BJ (cell line): Measurements from ENCODE around the gene XRCC3. TPM values are rescaled to one million over a fixed set of nuclear protein-coding genes. Genes with fewer than 3 reads are reported as not detected.

Experiments
- CTCF ChIA-PET: fragments of 350-600 bp; formaldehyde crosslinking; extraction: SDS; loops from one replicate; lab custom pipeline; 2021; ENCODE audit warnings: antibody characterized with exemption, inconsistent platforms; lab: Yijun Ruan, JAX
- POLR2A ChIA-PET: fragments of 300-600 bp; sonication (Branson Sonifier 250); formaldehyde crosslinking; extraction: SDS; loops from one replicate; lab custom pipeline; 2021; ENCODE audit warnings: antibody characterized with exemption; lab: Charles Lee
- DNase-seq: peaks from one replicate; pipeline ENCODE4 v3.0.0-alpha.2; 2011; ENCODE audit warnings: low read depth
- H3K27me3 ChIP-seq: 2 replicates; pipeline ENCODE4 v1.6.0; 2011; ENCODE audit warnings: low read length; ENCODE audit not compliant: control insufficient read depth, insufficient read depth
- H3K36me3 ChIP-seq: 2 replicates; pipeline ENCODE4 v1.5.1; 2011; ENCODE audit warnings: low read length; ENCODE audit not compliant: control insufficient read depth, insufficient read depth
- H3K4me3 ChIP-seq: 2 replicates; pipeline ENCODE4 v1.5.1; 2011; ENCODE audit warnings: low read depth, mild to moderate bottlenecking, control low read depth, low read length
- CTCF ChIP-seq: IDR thresholded peaks from 2 replicates; pipeline ENCODE4 v1.5.1; 2011; ENCODE audit warnings: low read depth, mild to moderate bottlenecking, control low read depth, inconsistent platforms, low read length, moderate library complexity; ENCODE audit not compliant: insufficient read depth
- polyA plus RNA-seq: library from polyadenylated mRNA; depleted of rRNA; stranded (reverse); fragments of >200 nt; gene quantifications from 2 replicates; pipeline ENCODE4 v1.2.3, GENCODE V29; 2011

XRCC3 gene
- polyA plus RNA-seq, 1 experiment: 4.2 TPM

GRCh38 chr14:103702497-103703432 lies 12.5 kb downstream of the XRCC3 start:
- no peak overlapping the region for H3K4me3 ChIP-seq
- ChIA-PET CTCF (interaction anchor here (1.0 kb wide), 1 partner anchor 26 kb away, joined by 3 read pairs; no protein-coding TSS in a partner anchor), POLR2A (no interaction called here)
- no peak for TF ChIP-seq CTCF
- peaks cover 51% of the 10 kb centered on the region for H3K36me3 ChIP-seq
- no peak for DNase-seq
- no peaks in the 10 kb centered on the region for H3K27me3 ChIP-seq

DNA sequence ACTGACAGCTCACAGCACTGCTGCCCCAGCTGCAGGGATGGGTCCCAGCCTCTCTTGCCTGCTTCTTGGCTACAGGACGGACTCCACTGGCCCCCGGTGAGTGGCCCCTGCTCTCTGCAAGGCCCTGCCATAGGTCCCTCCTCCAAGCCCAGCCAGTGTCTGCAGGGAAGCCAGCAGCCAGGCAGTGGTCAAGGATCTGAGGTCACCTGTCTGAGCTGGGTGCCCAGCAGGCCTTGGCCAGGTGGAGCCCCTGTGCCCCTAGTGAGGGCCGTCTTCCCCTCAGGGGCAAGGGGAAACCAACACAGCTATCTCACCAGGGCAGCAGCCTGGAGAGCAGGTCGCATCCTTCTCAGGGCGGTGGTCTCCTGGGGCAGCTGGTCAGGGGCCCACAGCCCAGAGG lies 13.2 kb downstream of the XRCC3 start:
- no peaks in the 10 kb centered on the region for H3K27me3 ChIP-seq
- CTCF ChIA-PET: interaction anchor here (1.0 kb wide), 1 partner anchor 25 kb away, joined by 3 read pairs; no protein-coding TSS in a partner anchor
- no peak for DNase-seq
- H3K4me3 ChIP-seq: no peak overlapping the region
- TF ChIP-seq CTCF: no peak
- H3K36me3 ChIP-seq: peaks cover 50% of the 10 kb centered on the region
- POLR2A ChIA-PET: no interaction called here

DNA sequence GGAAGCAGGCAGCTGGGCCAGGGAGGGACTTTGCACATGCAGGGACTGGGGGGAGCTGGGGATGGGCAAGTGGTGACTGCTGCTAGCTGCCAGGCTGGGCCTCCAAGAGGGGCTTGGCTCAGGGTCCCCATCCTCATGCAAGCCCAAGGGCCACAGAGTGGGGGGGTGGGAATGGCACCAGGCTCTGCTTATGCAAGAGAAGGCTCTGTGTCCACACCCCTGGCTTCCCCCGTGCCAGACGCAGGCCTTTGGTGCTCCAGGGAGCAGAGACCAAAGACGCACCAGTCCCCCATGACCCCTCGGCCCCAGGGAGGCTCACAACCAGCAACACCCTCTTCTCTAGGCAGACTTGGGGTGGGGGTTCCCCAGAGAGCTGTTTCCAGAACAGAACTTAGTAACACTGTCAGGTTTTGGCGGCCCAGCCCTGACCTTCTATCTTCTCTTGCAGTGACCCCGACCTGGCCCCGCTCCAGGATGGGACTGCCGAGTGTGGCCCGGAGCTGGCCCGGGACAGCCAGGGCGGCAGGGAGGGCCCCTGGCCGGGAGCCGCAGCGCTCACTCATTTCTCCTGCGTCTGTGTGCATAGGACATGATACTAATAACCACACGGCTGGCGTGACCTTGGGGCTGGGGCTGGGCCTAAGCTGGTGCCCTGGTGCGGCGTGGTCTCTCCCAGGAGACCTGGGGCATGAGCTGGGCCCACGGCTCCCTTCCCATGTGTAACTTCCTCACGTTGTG lies 14.3 kb downstream of the XRCC3 start:
- TF ChIP-seq CTCF: no peak
- Histone ChIP-seq H3K4me3 (no peak overlapping the region), H3K27me3 (no peaks in the 10 kb centered on the region), H3K36me3 (peaks cover 48% of the 10 kb centered on the region)
- DNase-seq: no peak
- ChIA-PET CTCF (no interaction called here), POLR2A (no interaction called here)

DNA sequence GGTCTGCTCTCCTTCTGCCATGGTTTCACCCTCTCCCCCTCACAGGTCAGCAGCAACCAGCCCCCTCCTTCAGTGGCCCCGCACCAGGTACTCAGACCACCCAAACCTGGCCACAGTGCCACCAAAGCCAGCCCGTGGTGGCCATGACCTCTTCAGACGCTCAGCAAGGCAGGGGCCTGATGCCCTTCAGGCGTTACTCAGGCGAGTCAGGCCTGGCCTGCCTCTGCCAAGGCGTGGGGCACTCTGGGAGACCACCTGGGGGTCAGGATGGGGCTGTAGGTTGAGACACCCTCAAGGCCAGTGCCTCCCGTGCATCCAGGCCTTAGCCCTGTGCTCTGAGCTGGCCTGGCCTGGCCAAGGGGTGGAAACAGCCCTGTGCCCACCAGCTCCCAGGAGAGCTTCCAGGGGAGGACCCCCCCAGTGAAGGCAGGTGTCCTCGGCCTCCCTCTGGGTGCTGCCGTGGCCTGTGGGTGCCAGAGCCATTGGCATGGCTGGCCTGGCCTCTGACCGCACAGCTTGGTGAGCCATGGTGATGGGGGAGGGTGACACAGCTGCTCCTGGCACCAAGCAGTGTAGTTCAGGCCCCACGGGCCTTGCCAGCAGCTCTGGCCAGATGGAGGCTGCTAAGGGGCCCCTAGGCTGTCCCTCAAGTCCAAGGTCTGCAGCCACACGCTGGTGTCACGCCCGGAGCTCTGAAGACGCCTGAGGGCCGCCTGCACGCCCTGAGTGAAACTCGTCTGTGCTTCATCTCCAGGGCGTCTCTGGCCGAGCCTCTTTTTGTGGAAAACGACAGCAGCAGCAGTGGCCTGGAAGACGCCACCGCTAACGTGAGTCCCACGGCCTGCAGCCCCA lies 15.1 kb downstream of the XRCC3 start:
- H3K36me3 ChIP-seq: peaks cover 47% of the 10 kb centered on the region
- no peaks in the 10 kb centered on the region for H3K27me3 ChIP-seq
- no peak overlapping the region for H3K4me3 ChIP-seq
- no peak for DNase-seq
- TF ChIP-seq CTCF: no peak
- CTCF ChIA-PET: no interaction called here
- POLR2A ChIA-PET: no interaction called here
